Measurements from ENCODE around the gene IL17F.

- TF ChIP-seq CTCF (IDR thresholded peaks at IDR 0.05; ENCODE audit: insufficient read depth, low read depth, low read length) (no peak), EZH2 (IDR thresholded peaks at IDR 0.05; ENCODE audit: insufficient read depth, low read length) (no peak)
Measured at GRCh38 chr6:52284131-52284459, 39.8 kb upstream of the IL17F start.

Data from astrocyte (in vitro differentiated cells and primary cell).